ENCODE results near the gene BCL2L13.
"Not testable (repeated sequence)": the region's sequence is repeated elsewhere in the genome, so short reads cannot be mapped to it uniquely, and the experiment has no call there.

The BCL2L13 gene

GRCh38 chr22:17698276-17698675, 59.7 kb downstream of the BCL2L13 start:
- DNase-seq, result not testable (repeated sequence)

- DNase-seq, result no peak
Measured at GRCh38 chr22:17698948-17699347, 60.4 kb downstream of the BCL2L13 start.

GRCh38 chr22:17699696-17700340, 61.3 kb downstream of the BCL2L13 start:
- DNase-seq, result no peak

GRCh38 chr22:17700778-17701177, 62.2 kb downstream of the BCL2L13 start:
- DNase-seq, result no peak

- DNase-seq, result no peak
Measured at GRCh38 chr22:17703811-17704210, 65.3 kb downstream of the BCL2L13 start.

GRCh38 chr22:17705546-17705945, 67.0 kb downstream of the BCL2L13 start:
- no peak for DNase-seq

GRCh38 chr22:17705951-17706900, 67.7 kb downstream of the BCL2L13 start:
- no peak for DNase-seq

- DNase-seq, result no peak
Measured at GRCh38 chr22:17706947-17707346, 68.4 kb downstream of the BCL2L13 start.

- no peak for DNase-seq
Measured at GRCh38 chr22:17707526-17707925, 69.0 kb downstream of the BCL2L13 start.

- no peak for DNase-seq
Measured at GRCh38 chr22:17710023-17710422, 71.5 kb downstream of the BCL2L13 start.

- no peak for DNase-seq
Measured at GRCh38 chr22:17712441-17712840, 73.9 kb downstream of the BCL2L13 start.

GRCh38 chr22:17716529-17716928, 78.0 kb downstream of the BCL2L13 start:
- DNase-seq, result no peak

- no peak for DNase-seq
Measured at GRCh38 chr22:17717708-17718107, 79.2 kb downstream of the BCL2L13 start.

GRCh38 chr22:17719911-17720310, 81.4 kb downstream of the BCL2L13 start:
- no peak for DNase-seq

- no peak for DNase-seq
Measured at GRCh38 chr22:17724241-17724640, 85.7 kb downstream of the BCL2L13 start.

GRCh38 chr22:17724678-17725499, 86.3 kb downstream of the BCL2L13 start:
- DNase-seq, result no peak

- DNase-seq, result no peak
Measured at GRCh38 chr22:17725500-17725796, 86.9 kb downstream of the BCL2L13 start.

GRCh38 chr22:17726006-17726927, 87.7 kb downstream of the BCL2L13 start:
- DNase-seq, result no peak

GRCh38 chr22:17726928-17727897, 88.7 kb downstream of the BCL2L13 start:
- no peak for DNase-seq

GRCh38 chr22:17728786-17729185, 90.2 kb downstream of the BCL2L13 start:
- no peak for DNase-seq

- no peak for DNase-seq
Measured at GRCh38 chr22:17729561-17729960, 91.0 kb downstream of the BCL2L13 start.
